GM12873 (cell line): ENCODE data around the gene PLD1.

Source experiments
- CTCF ChIP-seq: IDR thresholded peaks from 2 replicates; pipeline ENCODE4 v1.5.1; 2012; ENCODE audit warnings: low read depth, mild to moderate bottlenecking, moderate library complexity, low read length, control low read depth; ENCODE audit not compliant: insufficient read depth; ENCODE audit errors: missing control alignments

The PLD1 gene

GRCh38 chr3:171781711-171782127 is 28.6 kb downstream of the PLD1 start:
- no peak for TF ChIP-seq CTCF

- no peak for TF ChIP-seq CTCF
Observed at GRCh38 chr3:171778493-171778892, 31.8 kb downstream of the PLD1 start.

GRCh38 chr3:171777596-171777995 is 32.7 kb downstream of the PLD1 start:
- no peak for TF ChIP-seq CTCF

- TF ChIP-seq CTCF = no peak
Observed at GRCh38 chr3:171776839-171777583, 33.3 kb downstream of the PLD1 start.

- no peak for TF ChIP-seq CTCF
Observed at GRCh38 chr3:171776411-171776810, 33.9 kb downstream of the PLD1 start.

GRCh38 chr3:171775943-171776342 is 34.3 kb downstream of the PLD1 start:
- TF ChIP-seq CTCF = no peak

- TF ChIP-seq CTCF = no peak
Observed at GRCh38 chr3:171774521-171774920, 35.8 kb downstream of the PLD1 start.
